Right cardiac atrium (tissue), 5 donors: Measurements from ENCODE around the gene ZFYVE28. TPM values are rescaled to one million over a fixed set of nuclear protein-coding genes. Genes with fewer than 3 reads are reported as not detected.
"Not testable (repeated sequence)": the region's sequence is repeated elsewhere in the genome, so short reads cannot be mapped to it uniquely, and the experiment has no call there.

ENCODE experiments used
- ATAC-seq, 2 donors: fragments of 200-7000 bp; cut with Tn5 transposase; one replicate each; pipeline versions ENCODE4 v1.8.0 to v1.9.1; 2020; ENCODE audit warnings: moderate library complexity in 2 of 2, mild to moderate bottlenecking in 1 of 2
- DNase-seq, 3 donors: peaks; one replicate each; pipeline ENCODE4 v3.0.0-alpha.2; 2020
- H3K27ac ChIP-seq: one replicate; pipeline ENCODE4 v1.5.1; 2013; ENCODE audit warnings: mild to moderate bottlenecking, low read length, control low read depth, moderate library complexity
- H3K27me3 ChIP-seq: one replicate; pipeline ENCODE4 v1.6.1; 2013; ENCODE audit not compliant: control insufficient read depth, insufficient read depth
- H3K4me1 ChIP-seq: one replicate; pipeline ENCODE4 v1.6.1; 2013; ENCODE audit warnings: low read length; ENCODE audit not compliant: control insufficient read depth, insufficient read depth
- H3K4me3 ChIP-seq: one replicate; pipeline ENCODE4 v1.5.1; 2013; ENCODE audit warnings: low read length, control low read depth
- H3K9me3 ChIP-seq: one replicate; pipeline ENCODE4 v1.6.1; 2013; ENCODE audit warnings: low read length; ENCODE audit not compliant: control insufficient read depth
- whole genome bisulfite sequencing: extraction: QIAGEN DNeasy Blood & Tissue Kit; methylation state at CpG from one replicate; pipeline ENCODE4 v1.1.7; 2013; 5-methylcytosine and 5-hydroxymethylcytosine counted together
- intact Hi-C, 4 donors: fragments of 100-400 bp; cut with DNase I; formaldehyde crosslinking; loops; one replicate each; pipeline versions ENCODE4 v1.11.0 to v1.14.0; 2022 to 2023
- polyA plus RNA-seq: library from polyadenylated mRNA; stranded (reverse); fragments of 200-250 nt; gene quantifications from one replicate; pipeline ENCODE4 v1.2.3, GENCODE V29; 2013
- total RNA-seq, 4 donors: library from RNA; stranded (reverse); fragmentation: NEBNext Ultra II Directional; extraction: Animal tissue kit (Norgen Biotek cat#: 25700); gene quantifications; one replicate each; pipeline ENCODE4 v1.2.1, GENCODE V29; 2021
- donor health status: healthy with polysubstance abuse.
- donor health status: DM: no; HTN: yes; CAD: no.
- donor health status: DM: no; HTN: no; CAD: no.
- donor health status: DM: no; HTN: yes; CAD: no; lungs with severe emphysema.
- donor health status: DM: yes; HTN: yes; CAD: no.

Gene ZFYVE28
- total and polyA plus RNA-seq, 5 donors, result 3.5 to 5.9 (median 5.1) TPM

- Histone ChIP-seq H3K27me3 (no peaks in the 10 kb centered on the region), H3K4me1 (no peaks in the 10 kb centered on the region), H3K27ac (no peak overlapping the region), H3K4me3 (no peak overlapping the region), H3K9me3 (no peaks in the 10 kb centered on the region)
- intact Hi-C loops, result no loop called here
- peak in 1 of 3 donors; percentile 6 for DNase-seq
- 87% methylated on average over 15 of the region's 15 CpGs for WGBS
- ATAC-seq, result no peak
Observed at GRCh38 chr4:2284934-2285612, 133.4 kb downstream of the ZFYVE28 start.

GRCh38 chr4:2284161-2284933 is 134.1 kb downstream of the ZFYVE28 start:
- WGBS, result 95% methylated on average over 23 of the region's 23 CpGs
- Histone ChIP-seq H3K27me3 (no peaks in the 10 kb centered on the region), H3K9me3 (no peaks in the 10 kb centered on the region), H3K4me1 (no peaks in the 10 kb centered on the region), H3K27ac (no peak overlapping the region), H3K4me3 (no peak overlapping the region)
- ATAC-seq (no peak), DNase-seq (peak in 1 of 3 donors; percentile 4)
- intact Hi-C loops, result no loop called here

GRCh38 chr4:2283199-2283711 is 135.2 kb downstream of the ZFYVE28 start:
- Histone ChIP-seq H3K27ac (no peak overlapping the region), H3K9me3 (no peaks in the 10 kb centered on the region), H3K4me1 (no peaks in the 10 kb centered on the region), H3K4me3 (no peak overlapping the region), H3K27me3 (no peaks in the 10 kb centered on the region)
- DNase-seq, result no peak
- ATAC-seq, result no peak
- intact Hi-C loops, result no loop called here
- WGBS, result 94% methylated on average over 3 of the region's 3 CpGs

GRCh38 chr4:2281575-2282343 is 136.7 kb downstream of the ZFYVE28 start:
- peak in 2 of 3 donors; percentile 11 to 57 for DNase-seq
- Histone ChIP-seq H3K9me3 (no peaks in the 10 kb centered on the region), H3K4me1 (no peaks in the 10 kb centered on the region), H3K4me3 (no peak overlapping the region), H3K27ac (no peak overlapping the region), H3K27me3 (no peaks in the 10 kb centered on the region)
- intact Hi-C loops, result no loop called here
- ATAC-seq, result peak in 1 of 2 donors; percentile 19
- 52% methylated on average over 10 of the region's 10 CpGs for WGBS

- ATAC-seq (no peak), DNase-seq (peak in 1 of 3 donors; percentile 21)
Observed at GRCh38 chr4:2280531-2281300, 137.7 kb downstream of the ZFYVE28 start.

GRCh38 chr4:2277956-2278355 is 140.5 kb downstream of the ZFYVE28 start:
- Histone ChIP-seq H3K4me3 (no peak overlapping the region), H3K4me1 (no peaks in the 10 kb centered on the region), H3K27ac (no peak overlapping the region), H3K9me3 (no peaks in the 10 kb centered on the region), H3K27me3 (no peaks in the 10 kb centered on the region)
- 92% methylated on average over 9 of the region's 9 CpGs for WGBS
- intact Hi-C loops, result no loop called here
- ATAC-seq (no peak), DNase-seq (no peak)

More at GRCh38 chr4:2280531-2281300, 137.7 kb downstream of the ZFYVE28 start:
- no peak overlapping the region for H3K27ac ChIP-seq
- H3K9me3 ChIP-seq, result no peaks in the 10 kb centered on the region
- 84% methylated on average over 13 of the region's 13 CpGs for WGBS
- intact Hi-C loops, result no loop called here
- no peak overlapping the region for H3K4me3 ChIP-seq
- H3K27me3 ChIP-seq, result no peaks in the 10 kb centered on the region
- no peaks in the 10 kb centered on the region for H3K4me1 ChIP-seq

GRCh38 chr4:2276581-2277325 is 141.7 kb downstream of the ZFYVE28 start:
- WGBS, result 94% methylated on average over 30 of the region's 30 CpGs
- no peaks in the 10 kb centered on the region for H3K27me3 ChIP-seq
- no peak overlapping the region for H3K27ac ChIP-seq
- no peaks in the 10 kb centered on the region for H3K4me1 ChIP-seq
- no peak overlapping the region for H3K4me3 ChIP-seq
- H3K9me3 ChIP-seq, result no peaks in the 10 kb centered on the region
- ATAC-seq (no peak), DNase-seq (peak in 2 of 3 donors; percentile 5 to 29)
- intact Hi-C loops, result no loop called here

- no peak overlapping the region for H3K4me3 ChIP-seq
- H3K27me3 ChIP-seq, result no peaks in the 10 kb centered on the region
- no peaks in the 10 kb centered on the region for H3K4me1 ChIP-seq
- H3K9me3 ChIP-seq, result no peaks in the 10 kb centered on the region
- no peak for ATAC-seq
- WGBS, result 94% methylated on average over 44 of the region's 44 CpGs
- DNase-seq, result peak in 2 of 3 donors; percentile 5 to 45
- no peak overlapping the region for H3K27ac ChIP-seq
- intact Hi-C loops, result no loop called here
Observed at GRCh38 chr4:2275546-2276251, 142.7 kb downstream of the ZFYVE28 start.

GRCh38 chr4:2275044-2275397 is 143.4 kb downstream of the ZFYVE28 start:
- H3K9me3 ChIP-seq, H3K4me1 ChIP-seq, H3K4me3 ChIP-seq, intact Hi-C loops, ATAC-seq, H3K27ac ChIP-seq, H3K27me3 ChIP-seq: not testable (repeated sequence)
- WGBS, result 93% methylated on average over 10 of the region's 10 CpGs
- peak in 2 of 3 donors; percentile 5 to 15 for DNase-seq
